ENCODE results near the gene RPS29. TPM values are rescaled to one million over a fixed set of nuclear protein-coding genes. Genes with fewer than 3 reads are reported as not detected.
A peak's percentile ranks its signal among the peaks of the same experiment; 100 is the strongest.

The RPS29 gene
- total and polyA plus RNA-seq, 2 of the 13 experiments (the other 11 are each of a cell fraction or from before 2014, with no cell fraction given) = 4,303 to 8,215 TPM

DNA sequence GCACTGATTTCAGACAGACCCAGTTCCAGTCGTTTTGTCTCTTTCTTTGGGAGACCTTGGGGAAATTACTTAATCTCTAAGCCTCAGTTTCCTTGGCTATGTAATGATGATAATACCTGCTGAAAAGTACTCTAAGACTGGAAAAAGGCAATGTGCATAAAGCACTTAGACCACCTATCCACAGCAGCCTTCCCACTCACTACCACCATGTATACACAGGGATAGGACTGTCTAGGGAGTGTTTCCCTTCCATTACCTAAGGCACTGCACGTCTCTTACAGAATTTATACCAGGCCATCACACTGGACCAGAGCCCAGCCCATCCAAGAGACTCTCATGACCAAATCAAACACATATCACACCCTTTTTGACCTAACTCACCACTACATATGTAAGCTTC, 6.3 kb downstream of the RPS29 start:
- DNase-seq (ENCODE audit: low spot score) = no peak
- POLR2A ChIA-PET = interaction anchor here (1.2 kb wide), 1 partner anchor 16 kb away, joined by 4 read pairs; no protein-coding TSS in a partner anchor
- no peak overlapping the region for H2AFZ ChIP-seq (ENCODE audit: low read length)
- no peaks in the 10 kb centered on the region; a peak in 1 of 5 replicates for H3K27me3 ChIP-seq (ENCODE audit: control insufficient read depth in 1 of 2, insufficient read depth in 2 of 2, low read length in 2 of 2)
- TF ChIP-seq, protein P1, sequence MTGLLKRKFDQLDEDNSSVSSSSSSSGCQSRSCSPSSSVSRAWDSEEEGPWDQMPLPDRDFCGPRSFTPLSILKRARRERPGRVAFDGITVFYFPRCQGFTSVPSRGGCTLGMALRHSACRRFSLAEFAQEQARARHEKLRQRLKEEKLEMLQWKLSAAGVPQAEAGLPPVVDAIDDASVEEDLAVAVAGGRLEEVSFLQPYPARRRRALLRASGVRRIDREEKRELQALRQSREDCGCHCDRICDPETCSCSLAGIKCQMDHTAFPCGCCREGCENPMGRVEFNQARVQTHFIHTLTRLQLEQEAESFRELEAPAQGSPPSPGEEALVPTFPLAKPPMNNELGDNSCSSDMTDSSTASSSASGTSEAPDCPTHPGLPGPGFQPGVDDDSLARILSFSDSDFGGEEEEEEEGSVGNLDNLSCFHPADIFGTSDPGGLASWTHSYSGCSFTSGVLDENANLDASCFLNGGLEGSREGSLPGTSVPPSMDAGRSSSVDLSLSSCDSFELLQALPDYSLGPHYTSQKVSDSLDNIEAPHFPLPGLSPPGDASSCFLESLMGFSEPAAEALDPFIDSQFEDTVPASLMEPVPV (CRISPR knock-in tag; IDR thresholded peaks at IDR 0.05) = no peak
- TF ChIP-seq POLR2G (IDR thresholded peaks at IDR 0.05; ENCODE audit: low read depth, low read length) = peak; percentile 50; the same call in 1 of the 2 replicates
- TF ChIP-seq, protein P2, sequence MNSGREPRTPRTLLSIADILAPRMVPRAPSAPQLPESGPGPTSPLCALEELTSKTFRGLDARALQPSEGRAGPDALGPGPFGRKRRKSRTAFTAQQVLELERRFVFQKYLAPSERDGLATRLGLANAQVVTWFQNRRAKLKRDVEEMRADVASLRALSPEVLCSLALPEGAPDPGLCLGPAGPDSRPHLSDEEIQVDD (CRISPR knock-in tag; IDR thresholded peaks at IDR 0.05; ENCODE audit: borderline replicate concordance) = no peak
- no peak for TF ChIP-seq ZNF12 (CRISPR knock-in tag; IDR thresholded peaks at IDR 0.05)
- no peak overlapping the region for H3K9ac ChIP-seq (ENCODE audit: insufficient read depth, low read depth, low read length)
- H3K9me3 ChIP-seq (ENCODE audit: low read length) = no peaks in the 10 kb centered on the region
- intact Hi-C loops (cut with micrococcal nuclease; ENCODE audit: unreplicated experiment) = no loop called here
- H3K4me1 ChIP-seq (ENCODE audit: insufficient read depth, low read length) = peaks cover 36% of the 10 kb centered on the region
- no TSS peak for BruUV-seq (replicated peaks)
- ATAC-seq = peak; percentile 50
- WGBS (ENCODE audit: low lambda C conversion rate) = 89% methylated on average over 2 of the region's 2 CpGs
- no peak overlapping the region for H3K27ac ChIP-seq (ENCODE audit: extremely low read length, insufficient read depth, low read length)
- in situ Hi-C loops (cut with HindIII; ENCODE audit: extremely low pct_ligation_motif_present, low pct_unique_long_range_greater_than_20kb) = no loop called here
- no peak for FAIRE-seq
- CTCF ChIA-PET (ENCODE audit: low intra/inter-chr PET ratio, low total read pairs) = no interaction called here
- peaks cover 45% of the 10 kb centered on the region for H4K20me1 ChIP-seq (ENCODE audit: insufficient read depth, low read length)
- no peak overlapping the region for H3K4me3 ChIP-seq (replicated peaks in 1 of 3; ENCODE audit: insufficient read depth in 1 of 3, low read depth in 2 of 3, low read length in 3 of 3)
- peaks cover 48% of the 10 kb centered on the region for H3K79me2 ChIP-seq (ENCODE audit: insufficient read depth, low read length)
- no peak overlapping the region for H3K4me2 ChIP-seq (ENCODE audit: low read depth, low read length)
- peaks cover 11 to 35% of the 10 kb centered on the region in 2 experiments for H3K36me3 ChIP-seq (replicated peaks in 1 of 2; ENCODE audit: control insufficient read depth in 1 of 2, insufficient read depth in 2 of 2, low read length in 2 of 2)

DNA sequence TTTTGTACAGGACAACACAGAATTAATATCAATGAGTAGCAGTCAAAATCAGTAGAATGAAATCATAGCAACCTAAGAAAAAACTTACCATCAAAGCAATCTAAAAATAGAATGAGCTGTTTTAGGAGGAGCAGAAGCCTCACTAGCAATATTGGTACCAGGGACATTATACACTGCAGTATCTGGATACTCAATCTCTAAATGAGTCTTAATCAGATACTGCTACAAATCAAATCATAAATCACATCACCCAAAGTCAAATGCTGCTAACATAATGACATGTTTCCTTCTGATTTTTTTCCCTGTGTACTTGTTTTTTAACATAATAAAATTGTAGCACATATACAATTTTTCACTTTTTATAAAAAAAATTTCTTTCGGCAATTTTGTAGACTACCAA, 8.0 kb downstream of the RPS29 start:
- ATAC-seq (no peak), DNase-seq (ENCODE audit: low spot score) (no peak), FAIRE-seq (no peak)
- H3K4me2 ChIP-seq (ENCODE audit: low read depth, low read length) = no peak overlapping the region
- no peak overlapping the region for H3K9ac ChIP-seq (ENCODE audit: insufficient read depth, low read depth, low read length)
- H3K4me1 ChIP-seq (ENCODE audit: insufficient read depth, low read length) = peaks cover 28% of the 10 kb centered on the region
- no peak overlapping the region for H3K27ac ChIP-seq (ENCODE audit: extremely low read length, insufficient read depth, low read length)
- ChIA-PET POLR2A (interaction anchor here (1.3 to 1.5 kb wide), 2 partner anchors 9 to 14 kb away, joined by 3 to 5 read pairs; partner anchors contain the start of gene RPS29), CTCF (ENCODE audit: low intra/inter-chr PET ratio, low total read pairs) (no interaction called here)
- in situ Hi-C loops (cut with HindIII; ENCODE audit: extremely low pct_ligation_motif_present, low pct_unique_long_range_greater_than_20kb) = no loop called here
- no peak overlapping the region for H3K4me3 ChIP-seq (replicated peaks in 1 of 3; ENCODE audit: insufficient read depth in 1 of 3, low read depth in 2 of 3, low read length in 3 of 3)
- H3K79me2 ChIP-seq (ENCODE audit: insufficient read depth, low read length) = peaks cover 31% of the 10 kb centered on the region
- no peaks in the 10 kb centered on the region for H3K27me3 ChIP-seq (ENCODE audit: control insufficient read depth in 1 of 2, insufficient read depth in 2 of 2, low read length in 2 of 2)
- intact Hi-C loops (cut with micrococcal nuclease; ENCODE audit: unreplicated experiment) = no loop called here
- no peak overlapping the region for H2AFZ ChIP-seq (ENCODE audit: low read length)
- peaks cover 9 to 22% of the 10 kb centered on the region in 2 experiments for H3K36me3 ChIP-seq (replicated peaks in 1 of 2; ENCODE audit: control insufficient read depth in 1 of 2, insufficient read depth in 2 of 2, low read length in 2 of 2)
- no TSS peak for BruUV-seq (replicated peaks)
- TF ChIP-seq ATF1 (CRISPR knock-in tag; IDR thresholded peaks at IDR 0.05) (no peak), BCL6 (CRISPR knock-in tag; IDR thresholded peaks at IDR 0.05) (no peak)
- TF ChIP-seq, protein P3, sequence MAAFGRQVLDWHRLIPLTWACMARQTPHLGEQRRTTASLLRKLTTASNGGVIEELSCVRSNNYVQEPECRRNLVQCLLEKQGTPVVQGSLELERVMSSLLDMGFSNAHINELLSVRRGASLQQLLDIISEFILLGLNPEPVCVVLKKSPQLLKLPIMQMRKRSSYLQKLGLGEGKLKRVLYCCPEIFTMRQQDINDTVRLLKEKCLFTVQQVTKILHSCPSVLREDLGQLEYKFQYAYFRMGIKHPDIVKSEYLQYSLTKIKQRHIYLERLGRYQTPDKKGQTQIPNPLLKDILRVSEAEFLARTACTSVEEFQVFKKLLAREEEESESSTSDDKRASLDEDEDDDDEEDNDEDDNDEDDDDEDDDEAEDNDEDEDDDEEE (CRISPR knock-in tag; IDR thresholded peaks at IDR 0.05) = no peak
- TF ChIP-seq, protein P4, sequence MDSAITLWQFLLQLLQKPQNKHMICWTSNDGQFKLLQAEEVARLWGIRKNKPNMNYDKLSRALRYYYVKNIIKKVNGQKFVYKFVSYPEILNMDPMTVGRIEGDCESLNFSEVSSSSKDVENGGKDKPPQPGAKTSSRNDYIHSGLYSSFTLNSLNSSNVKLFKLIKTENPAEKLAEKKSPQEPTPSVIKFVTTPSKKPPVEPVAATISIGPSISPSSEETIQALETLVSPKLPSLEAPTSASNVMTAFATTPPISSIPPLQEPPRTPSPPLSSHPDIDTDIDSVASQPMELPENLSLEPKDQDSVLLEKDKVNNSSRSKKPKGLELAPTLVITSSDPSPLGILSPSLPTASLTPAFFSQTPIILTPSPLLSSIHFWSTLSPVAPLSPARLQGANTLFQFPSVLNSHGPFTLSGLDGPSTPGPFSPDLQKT (CRISPR knock-in tag; IDR thresholded peaks at IDR 0.05; ENCODE audit: borderline replicate concordance) = no peak
- no peaks in the 10 kb centered on the region for H3K9me3 ChIP-seq (ENCODE audit: low read length)
- peaks cover 28% of the 10 kb centered on the region for H4K20me1 ChIP-seq (ENCODE audit: insufficient read depth, low read length)
- WGBS (ENCODE audit: low lambda C conversion rate) = 95% methylated on average over 1 of the region's 1 CpG
